ENCODE data around the gene SMIM41.

The SMIM41 gene

GRCh38 chr12:52126050-52126604 lies 46.6 kb downstream of the SMIM41 start:
- DNase-seq (ENCODE audit: low spot score) = no peak
- no peak overlapping the region for H3K4me3 ChIP-seq
- TF ChIP-seq CTCF (IDR thresholded peaks at IDR 0.05) = no peak
- peak overlapping the region; percentile 13 to 70 for H3K27ac ChIP-seq

- no peak overlapping the region for H3K4me3 ChIP-seq
- peak overlapping the region; percentile 13 to 70 for H3K27ac ChIP-seq
- TF ChIP-seq CTCF (IDR thresholded peaks at IDR 0.05) = no peak
- no peak for DNase-seq (ENCODE audit: low spot score)
Measured at GRCh38 chr12:52126605-52127578, 47.4 kb downstream of the SMIM41 start.

GRCh38 chr12:52127683-52128450 lies 48.4 kb downstream of the SMIM41 start:
- TF ChIP-seq CTCF (IDR thresholded peaks at IDR 0.05) = no peak
- Histone ChIP-seq H3K27ac (peak overlapping the region in 1 of 2 donors; percentile 70), H3K4me3 (no peak overlapping the region)
- no peak for DNase-seq (ENCODE audit: low spot score)

- no peak overlapping the region for H3K27ac ChIP-seq
Measured at GRCh38 chr12:52130711-52131110, 51.2 kb downstream of the SMIM41 start.

GRCh38 chr12:52132754-52133161 lies 53.3 kb downstream of the SMIM41 start:
- no peak for TF ChIP-seq CTCF (IDR thresholded peaks at IDR 0.05)
- no peak for DNase-seq (ENCODE audit: low spot score)
- H3K4me3 ChIP-seq = no peak overlapping the region
- no peak overlapping the region for H3K27ac ChIP-seq

More at GRCh38 chr12:52130711-52131110, 51.2 kb downstream of the SMIM41 start:
- DNase-seq (ENCODE audit: low spot score) = no peak
- H3K4me3 ChIP-seq = no peak overlapping the region
- no peak for TF ChIP-seq CTCF (IDR thresholded peaks at IDR 0.05)

GRCh38 chr12:52137746-52138145 lies 58.2 kb downstream of the SMIM41 start:
- no peak overlapping the region for H3K4me3 ChIP-seq
- H3K27ac ChIP-seq = no peak overlapping the region
- no peak for DNase-seq (ENCODE audit: low spot score)
- no peak for TF ChIP-seq CTCF (IDR thresholded peaks at IDR 0.05)

Data from coronary artery (tissue), 2 donors.